Measurements from ENCODE around the gene SERPINE3.

DNA sequence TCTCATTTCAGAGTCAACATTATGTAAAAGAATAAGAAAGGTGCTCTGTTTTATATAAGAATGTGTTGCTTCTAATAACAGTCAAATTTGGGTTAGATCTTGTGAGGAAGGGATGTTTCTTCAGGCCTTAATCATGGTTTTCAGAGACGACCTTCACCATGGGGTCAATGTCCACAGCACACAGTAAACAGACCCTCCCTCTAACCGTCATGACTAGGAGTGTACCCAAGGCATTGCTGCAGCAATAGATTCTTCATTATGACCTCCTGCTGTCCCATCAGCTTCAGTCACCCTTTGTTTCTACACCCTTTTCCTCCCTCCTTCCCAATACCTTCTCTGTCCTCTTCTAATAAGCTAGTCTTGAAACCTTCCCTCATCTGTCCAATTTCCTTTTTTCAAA, 15.7 kb downstream of the SERPINE3 start:
- TF ChIP-seq, protein P1, sequence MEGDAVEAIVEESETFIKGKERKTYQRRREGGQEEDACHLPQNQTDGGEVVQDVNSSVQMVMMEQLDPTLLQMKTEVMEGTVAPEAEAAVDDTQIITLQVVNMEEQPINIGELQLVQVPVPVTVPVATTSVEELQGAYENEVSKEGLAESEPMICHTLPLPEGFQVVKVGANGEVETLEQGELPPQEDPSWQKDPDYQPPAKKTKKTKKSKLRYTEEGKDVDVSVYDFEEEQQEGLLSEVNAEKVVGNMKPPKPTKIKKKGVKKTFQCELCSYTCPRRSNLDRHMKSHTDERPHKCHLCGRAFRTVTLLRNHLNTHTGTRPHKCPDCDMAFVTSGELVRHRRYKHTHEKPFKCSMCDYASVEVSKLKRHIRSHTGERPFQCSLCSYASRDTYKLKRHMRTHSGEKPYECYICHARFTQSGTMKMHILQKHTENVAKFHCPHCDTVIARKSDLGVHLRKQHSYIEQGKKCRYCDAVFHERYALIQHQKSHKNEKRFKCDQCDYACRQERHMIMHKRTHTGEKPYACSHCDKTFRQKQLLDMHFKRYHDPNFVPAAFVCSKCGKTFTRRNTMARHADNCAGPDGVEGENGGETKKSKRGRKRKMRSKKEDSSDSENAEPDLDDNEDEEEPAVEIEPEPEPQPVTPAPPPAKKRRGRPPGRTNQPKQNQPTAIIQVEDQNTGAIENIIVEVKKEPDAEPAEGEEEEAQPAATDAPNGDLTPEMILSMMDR (IDR thresholded peaks at IDR 0.05): no peak
- no peak for TF ChIP-seq POLR2AphosphoS5 (IDR thresholded peaks at IDR 0.05)
